ENCODE results near the gene TMEM255B. TPM values are rescaled to one million over a fixed set of nuclear protein-coding genes. Genes with fewer than 3 reads are reported as not detected.

The TMEM255B gene
- total and polyA plus RNA-seq, 2 donors (not counting 3 experiments of a cell fraction or from before 2014, with no cell fraction given): 105 to 121 TPM

- intact Hi-C loops (cut with micrococcal nuclease) (no loop called here), dilution Hi-C loops (cut with MboI; ENCODE audit: extremely low pct_ligation_motif_present, low sequenced_read_pairs) (no loop called here)
These were observed 85.0 kb downstream of the TMEM255B start for GRCh38 chr13:113843864-113844556.

More at GRCh38 chr13:113843864-113844556, 85.0 kb downstream of the TMEM255B start:
- no peaks in the 10 kb centered on the region for H3K9me1 ChIP-seq (replicated peaks; ENCODE audit: control insufficient read depth, extremely low read depth, insufficient read depth, low read length)
- POLR2A ChIA-PET: no interaction called here
- H4K20me1 ChIP-seq (replicated peaks; ENCODE audit: control insufficient read depth, extremely low read depth, insufficient read depth, low read length): no peaks in the 10 kb centered on the region
- H3K27me3 ChIP-seq (ENCODE audit: control insufficient read depth in 2 of 2, insufficient read depth in 2 of 2, low read length in 2 of 2): no peaks in the 10 kb centered on the region
- H3K27ac ChIP-seq (ENCODE audit: insufficient read depth, low read depth, low read length): no peak overlapping the region
- peaks cover 0 to 11% of the 10 kb centered on the region in 2 experiments for H3K36me3 ChIP-seq (ENCODE audit: control insufficient read depth in 2 of 2, extremely low read depth in 1 of 2, insufficient read depth in 2 of 2, low read length in 2 of 2)
- no peak overlapping the region for H3K4me2 ChIP-seq (ENCODE audit: insufficient read depth, low read length)
- TF ChIP-seq POLR2AphosphoS5 (IDR thresholded peaks at IDR 0.05; ENCODE audit: insufficient read depth, low read depth, low read length) (no peak), JUN (IDR thresholded peaks at IDR 0.05; ENCODE audit: borderline replicate concordance, insufficient read depth, insufficient read length, low read depth) (no peak), EZH2 (IDR thresholded peaks at IDR 0.05; ENCODE audit: borderline replicate concordance, low read depth, low read length, severe bottlenecking) (no peak), CTCF (IDR thresholded peaks at IDR 0.05; ENCODE audit: extremely low read depth in 1 of 2, insufficient read depth in 1 of 2, low read depth in 1 of 2, low read length in 2 of 2) (no peak), POLR2A (IDR thresholded peaks at IDR 0.05; ENCODE audit: low read depth, low read length) (no peak), MAX (IDR thresholded peaks at IDR 0.05; ENCODE audit: insufficient read depth, insufficient read length) (no peak), GATA2 (IDR thresholded peaks at IDR 0.05; ENCODE audit: insufficient read depth, insufficient read length, low read depth, low read length) (no peak), FOS (IDR thresholded peaks at IDR 0.05; ENCODE audit: borderline replicate concordance, insufficient read depth, low read length) (no peak), MYC (IDR thresholded peaks at IDR 0.05; ENCODE audit: low read depth, low read length) (no peak)
- H3K4me1 ChIP-seq (ENCODE audit: control insufficient read depth, extremely low read depth, insufficient read depth, low read length): no peaks in the 10 kb centered on the region
- no peak for FAIRE-seq
- no peak overlapping the region for H3K4me3 ChIP-seq (replicated peaks in 1 of 3; ENCODE audit: insufficient read depth in 1 of 3, low read depth in 1 of 3, low read length in 3 of 3)
- no TSS peak for BruUV-seq (replicated peaks)
- no peaks in the 10 kb centered on the region for H3K9me3 ChIP-seq (replicated peaks; ENCODE audit: control insufficient read depth, insufficient read depth, low read length)
- DNase-seq (ENCODE audit: low read depth, low spot score): no peak
- no peak overlapping the region for H3K9ac ChIP-seq (replicated peaks; ENCODE audit: extremely low read depth, insufficient read depth, low read length)
- H3K79me2 ChIP-seq (ENCODE audit: control insufficient read depth, insufficient read depth, low read length): no peaks in the 10 kb centered on the region
- CTCF ChIA-PET: interaction anchor here (1.2 kb wide), 1 partner anchor 60 kb away, joined by 4 read pairs; no protein-coding TSS in a partner anchor
- no peak overlapping the region for H2AFZ ChIP-seq (ENCODE audit: low read depth, low read length)
